Stomach smooth muscle (tissue), 2 donors: ENCODE measurements around the gene TMEM132C.

Source experiments
- H3K27ac ChIP-seq: one replicate; pipeline ENCODE4 v1.7.0; 2013; ENCODE audit warnings: mild to moderate bottlenecking, low read length, inconsistent platforms
- H3K27me3 ChIP-seq, 2 donors: one replicate each; pipeline ENCODE4 v1.7.0; 2013; ENCODE audit warnings: low read length in 2 of 2; ENCODE audit not compliant: insufficient read depth in 2 of 2, control insufficient read depth in 1 of 2
- H3K36me3 ChIP-seq, 2 donors: one replicate each; pipeline ENCODE4 v1.7.0; 2013; ENCODE audit warnings: low read length in 2 of 2; ENCODE audit not compliant: control insufficient read depth in 2 of 2, insufficient read depth in 2 of 2
- H3K4me1 ChIP-seq: one replicate; pipeline ENCODE4 v1.7.0; 2013; ENCODE audit warnings: low read length; ENCODE audit not compliant: control insufficient read depth, insufficient read depth
- H3K4me3 ChIP-seq, 2 donors: one replicate each; pipeline ENCODE4 v1.7.0; 2013; ENCODE audit warnings: low read length in 2 of 2
- H3K9ac ChIP-seq, 2 donors: one replicate each; pipeline ENCODE4 v1.7.0; 2013; ENCODE audit warnings: low read length in 2 of 2, mild to moderate bottlenecking in 1 of 2
- H3K9me3 ChIP-seq, 2 donors: one replicate each; pipeline ENCODE4 v1.7.0; 2013; ENCODE audit warnings: low read length in 2 of 2; ENCODE audit not compliant: control insufficient read depth in 2 of 2
- donor health status: healthy.
- donor health status: Pancreatic carcinoma.

The TMEM132C gene

GRCh38 chr12:128408669-128409068 lies 141.7 kb downstream of the TMEM132C start:
- H3K4me1 ChIP-seq: no peaks in the 10 kb centered on the region
- no peaks in the 10 kb centered on the region for H3K9me3 ChIP-seq
- H3K4me3 ChIP-seq: no peak overlapping the region
- no peak overlapping the region for H3K27ac ChIP-seq
- no peaks in the 10 kb centered on the region for H3K36me3 ChIP-seq
- H3K27me3 ChIP-seq: no peaks in the 10 kb centered on the region
- H3K9ac ChIP-seq: no peak overlapping the region

GRCh38 chr12:128415036-128415560 lies 148.1 kb downstream of the TMEM132C start:
- H3K9ac ChIP-seq: no peak overlapping the region
- no peaks in the 10 kb centered on the region for H3K27me3 ChIP-seq
- no peak overlapping the region for H3K27ac ChIP-seq
- H3K4me1 ChIP-seq: no peaks in the 10 kb centered on the region
- H3K9me3 ChIP-seq: peaks cover 0 to 3% of the 10 kb centered on the region in 2 donors
- no peak overlapping the region for H3K4me3 ChIP-seq
- no peaks in the 10 kb centered on the region for H3K36me3 ChIP-seq

- no peak overlapping the region for H3K27ac ChIP-seq
- no peaks in the 10 kb centered on the region for H3K36me3 ChIP-seq
- H3K9ac ChIP-seq: no peak overlapping the region
- no peaks in the 10 kb centered on the region for H3K27me3 ChIP-seq
- peaks cover 0 to 8% of the 10 kb centered on the region in 2 donors for H3K9me3 ChIP-seq
- H3K4me1 ChIP-seq: no peaks in the 10 kb centered on the region
- no peak overlapping the region for H3K4me3 ChIP-seq
Observed at GRCh38 chr12:128418944-128419343, 152.0 kb downstream of the TMEM132C start.

- Histone ChIP-seq H3K9me3 (peaks cover 0 to 8% of the 10 kb centered on the region in 2 donors), H3K27me3 (no peaks in the 10 kb centered on the region), H3K36me3 (no peaks in the 10 kb centered on the region), H3K9ac (no peak overlapping the region), H3K27ac (no peak overlapping the region), H3K4me1 (no peaks in the 10 kb centered on the region), H3K4me3 (no peak overlapping the region)
Observed at GRCh38 chr12:128420163-128420562, 153.2 kb downstream of the TMEM132C start.

GRCh38 chr12:128421375-128421774 lies 154.4 kb downstream of the TMEM132C start:
- H3K36me3 ChIP-seq: no peaks in the 10 kb centered on the region
- H3K9ac ChIP-seq: no peak overlapping the region
- H3K9me3 ChIP-seq: peaks cover 3 to 8% of the 10 kb centered on the region in 2 donors
- H3K4me1 ChIP-seq: no peaks in the 10 kb centered on the region
- no peak overlapping the region for H3K4me3 ChIP-seq
- H3K27ac ChIP-seq: no peak overlapping the region
- H3K27me3 ChIP-seq: no peaks in the 10 kb centered on the region

- Histone ChIP-seq H3K9me3 (peaks cover 3 to 8% of the 10 kb centered on the region in 2 donors), H3K4me1 (no peaks in the 10 kb centered on the region), H3K9ac (no peak overlapping the region), H3K27ac (no peak overlapping the region), H3K36me3 (no peaks in the 10 kb centered on the region), H3K4me3 (no peak overlapping the region), H3K27me3 (no peaks in the 10 kb centered on the region)
Observed at GRCh38 chr12:128423205-128423604, 156.2 kb downstream of the TMEM132C start.

- H3K4me1 ChIP-seq: no peaks in the 10 kb centered on the region
- no peak overlapping the region for H3K4me3 ChIP-seq
- no peaks in the 10 kb centered on the region for H3K27me3 ChIP-seq
- H3K9ac ChIP-seq: no peak overlapping the region
- peaks cover 3 to 6% of the 10 kb centered on the region in 2 donors for H3K9me3 ChIP-seq
- H3K27ac ChIP-seq: no peak overlapping the region
- no peaks in the 10 kb centered on the region for H3K36me3 ChIP-seq
Observed at GRCh38 chr12:128424931-128425431, 158.0 kb downstream of the TMEM132C start.

GRCh38 chr12:128425666-128426331 lies 158.8 kb downstream of the TMEM132C start:
- H3K27ac ChIP-seq: no peak overlapping the region
- H3K36me3 ChIP-seq: no peaks in the 10 kb centered on the region
- no peak overlapping the region for H3K4me3 ChIP-seq
- peaks cover 2 to 3% of the 10 kb centered on the region in 2 donors for H3K9me3 ChIP-seq
- H3K9ac ChIP-seq: no peak overlapping the region
- no peaks in the 10 kb centered on the region for H3K4me1 ChIP-seq
- no peaks in the 10 kb centered on the region for H3K27me3 ChIP-seq

- Histone ChIP-seq H3K4me1 (no peaks in the 10 kb centered on the region), H3K9me3 (peaks cover 2 to 3% of the 10 kb centered on the region in 2 donors), H3K36me3 (no peaks in the 10 kb centered on the region), H3K27ac (no peak overlapping the region), H3K27me3 (no peaks in the 10 kb centered on the region), H3K9ac (no peak overlapping the region), H3K4me3 (no peak overlapping the region)
Observed at GRCh38 chr12:128426511-128426910, 159.5 kb downstream of the TMEM132C start.

GRCh38 chr12:128439796-128440195 lies 172.8 kb downstream of the TMEM132C start:
- Histone ChIP-seq H3K27me3 (no peaks in the 10 kb centered on the region), H3K4me3 (no peak overlapping the region), H3K9me3 (no peaks in the 10 kb centered on the region), H3K36me3 (no peaks in the 10 kb centered on the region), H3K9ac (no peak overlapping the region), H3K27ac (no peak overlapping the region), H3K4me1 (no peaks in the 10 kb centered on the region)

- Histone ChIP-seq H3K4me1 (no peaks in the 10 kb centered on the region), H3K4me3 (no peak overlapping the region), H3K9me3 (peaks cover under 1 to 2% of the 10 kb centered on the region in 2 donors), H3K27ac (no peak overlapping the region), H3K36me3 (no peaks in the 10 kb centered on the region), H3K9ac (no peak overlapping the region), H3K27me3 (no peaks in the 10 kb centered on the region)
Observed at GRCh38 chr12:128442096-128442495, 175.1 kb downstream of the TMEM132C start.
